ENCODE data around the gene BEND3. TPM values are rescaled to one million over a fixed set of nuclear protein-coding genes. Genes with fewer than 3 reads are reported as not detected.

BEND3 gene
- polyA plus RNA-seq, 3 donors, result 0.17 to 0.52 (median 0.24) TPM

- Mint-ChIP-seq H3K9me3 (peaks cover 0 to 7% (median 2%) of the 10 kb centered on the region in 7 donors), H3K27me3 (ENCODE audit: low read depth in 3 of 3) (peaks cover 0 to 1% (median 0%) of the 10 kb centered on the region in 3 donors), H3K4me1 (no peaks in the 10 kb centered on the region), H3K4me3 (no peak overlapping the region), H3K36me3 (no peaks in the 10 kb centered on the region), H3K27ac (peak overlapping the region in 2 of 7 donors; percentile 7 to 35)
- Histone ChIP-seq H3K4me1 (ENCODE audit: control insufficient read depth in 1 of 2, insufficient read depth in 2 of 2, low read length in 2 of 2) (no peaks in the 10 kb centered on the region), H3K4me3 (replicated peaks in 1 of 3; ENCODE audit: low read depth in 2 of 3, low read length in 3 of 3) (no peak overlapping the region), H3K9me3 (replicated peaks in 1 of 2; ENCODE audit: control insufficient read depth in 1 of 2, insufficient read depth in 1 of 2, low read length in 2 of 2) (no peaks in the 10 kb centered on the region), H3K9ac (ENCODE audit: insufficient read depth, low read length, poor library complexity, severe bottlenecking) (no peak overlapping the region), H3K36me3 (replicated peaks in 1 of 2; ENCODE audit: control insufficient read depth in 1 of 2, insufficient read depth in 2 of 2, low read length in 2 of 2) (peaks cover 0 to 1% of the 10 kb centered on the region in 2 donors), H3K79me2 (ENCODE audit: insufficient read depth, low read length) (no peaks in the 10 kb centered on the region), H3K27ac (ENCODE audit: low read depth in 1 of 2, low read length in 2 of 2) (no peak overlapping the region), H3K4me2 (replicated peaks; ENCODE audit: extremely low read depth, low read length, poor library complexity, severe bottlenecking) (no peak overlapping the region), H2AFZ (ENCODE audit: insufficient read depth, low read depth, low read length, poor library complexity, severe bottlenecking) (no peak overlapping the region), H4K20me1 (ENCODE audit: insufficient read depth, low read length) (no peaks in the 10 kb centered on the region), H3K27me3 (ENCODE audit: control insufficient read depth in 2 of 2, insufficient read depth in 2 of 2, low read length in 2 of 2) (no peaks in the 10 kb centered on the region)
- TF ChIP-seq CTCF (IDR thresholded peaks at IDR 0.05), result no peak
- WGBS (ENCODE audit: insufficient coverage), result 83% methylated on average over 1 of the region's 4 CpGs
- intact Hi-C loops (cut with micrococcal nuclease), result no loop called here
- no peak for DNase-seq
Observed at GRCh38 chr6:107079429-107079828, 35.9 kb downstream of the BEND3 start.

DNA sequence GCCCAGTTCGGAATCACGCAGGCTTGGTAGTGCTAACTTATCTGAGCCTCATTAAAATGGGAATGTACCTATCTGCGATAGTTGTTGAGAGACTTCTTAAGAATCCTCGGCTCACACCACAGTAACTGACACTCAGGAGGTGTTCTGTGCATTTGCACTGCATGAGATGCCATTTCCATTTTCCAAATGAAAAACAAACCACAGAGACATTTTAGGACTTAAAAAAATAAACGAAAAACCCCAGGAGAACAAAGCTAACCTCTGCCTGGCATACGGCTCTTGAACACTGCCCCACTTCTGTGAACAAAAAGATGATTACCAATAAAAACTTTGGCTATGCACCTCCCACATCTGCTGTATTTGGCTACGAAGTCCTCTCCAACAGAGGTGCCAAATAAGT lies 37.6 kb downstream of the BEND3 start:
- TF ChIP-seq CTCF (IDR thresholded peaks at IDR 0.05), result no peak
- intact Hi-C loops (cut with micrococcal nuclease), result no loop called here

More for the DNA sequence above, 37.6 kb downstream of the BEND3 start:
- Mint-ChIP-seq H3K4me1 (no peaks in the 10 kb centered on the region), H3K36me3 (no peaks in the 10 kb centered on the region), H3K27ac (no peak overlapping the region), H3K27me3 (ENCODE audit: low read depth in 3 of 3) (peaks cover 0 to 1% (median 1%) of the 10 kb centered on the region in 3 donors), H3K9me3 (no peaks in the 10 kb centered on the region), H3K4me3 (no peak overlapping the region)
- H4K20me1 ChIP-seq (ENCODE audit: insufficient read depth, low read length), result no peaks in the 10 kb centered on the region
- no peaks in the 10 kb centered on the region for H3K27me3 ChIP-seq (ENCODE audit: control insufficient read depth in 2 of 2, insufficient read depth in 2 of 2, low read length in 2 of 2)
- DNase-seq, result no peak
- no peak overlapping the region for H2AFZ ChIP-seq (ENCODE audit: insufficient read depth, low read depth, low read length, poor library complexity, severe bottlenecking)
- no peak overlapping the region for H3K9ac ChIP-seq (ENCODE audit: insufficient read depth, low read length, poor library complexity, severe bottlenecking)
- no peaks in the 10 kb centered on the region for H3K4me1 ChIP-seq (ENCODE audit: control insufficient read depth in 1 of 2, insufficient read depth in 2 of 2, low read length in 2 of 2)
- 86% methylated on average over 6 of the region's 7 CpGs for whole genome bisulfite sequencing (ENCODE audit: insufficient coverage)
- no peak overlapping the region for H3K4me3 ChIP-seq (replicated peaks in 1 of 3; ENCODE audit: low read depth in 2 of 3, low read length in 3 of 3)
- H3K27ac ChIP-seq (ENCODE audit: low read depth in 1 of 2, low read length in 2 of 2), result no peak overlapping the region
- H3K79me2 ChIP-seq (ENCODE audit: insufficient read depth, low read length), result no peaks in the 10 kb centered on the region
- H3K4me2 ChIP-seq (replicated peaks; ENCODE audit: extremely low read depth, low read length, poor library complexity, severe bottlenecking), result no peak overlapping the region
- no peaks in the 10 kb centered on the region for H3K36me3 ChIP-seq (replicated peaks in 1 of 2; ENCODE audit: control insufficient read depth in 1 of 2, insufficient read depth in 2 of 2, low read length in 2 of 2)
- H3K9me3 ChIP-seq (replicated peaks in 1 of 2; ENCODE audit: control insufficient read depth in 1 of 2, insufficient read depth in 1 of 2, low read length in 2 of 2), result no peaks in the 10 kb centered on the region
